HG02870 (cell line): ENCODE data around the gene CERK.

ENCODE experiments used
- ATAC-seq: cut with Tn5 transposase; IDR thresholded peaks from one replicate; pipeline ENCODE4 v1.9.1; 2021; ENCODE audit warnings: mild to moderate bottlenecking, moderate library complexity; ENCODE audit not compliant: unreplicated experiment

The CERK gene

GRCh38 chr22:46679706-46680269 is 58.3 kb downstream of the CERK start:
- no peak for ATAC-seq

- no peak for ATAC-seq
Measured at GRCh38 chr22:46678785-46679700, 59.0 kb downstream of the CERK start.

- no peak for ATAC-seq
Measured at GRCh38 chr22:46678003-46678657, 59.9 kb downstream of the CERK start.

- ATAC-seq, result no peak
Measured at GRCh38 chr22:46677323-46678002, 60.6 kb downstream of the CERK start.

- no peak for ATAC-seq
Measured at GRCh38 chr22:46676881-46677280, 61.2 kb downstream of the CERK start.

GRCh38 chr22:46676479-46676878 is 61.6 kb downstream of the CERK start:
- no peak for ATAC-seq

GRCh38 chr22:46675938-46676337 is 62.1 kb downstream of the CERK start:
- ATAC-seq, result no peak

- ATAC-seq, result no peak
Measured at GRCh38 chr22:46675479-46675878, 62.6 kb downstream of the CERK start.

GRCh38 chr22:46674906-46675305 is 63.1 kb downstream of the CERK start:
- ATAC-seq, result no peak

- no peak for ATAC-seq
Measured at GRCh38 chr22:46674367-46674781, 63.7 kb downstream of the CERK start.

GRCh38 chr22:46673662-46674236 is 64.3 kb downstream of the CERK start:
- ATAC-seq, result no peak

- no peak for ATAC-seq
Measured at GRCh38 chr22:46673205-46673604, 64.8 kb downstream of the CERK start.

- ATAC-seq, result no peak
Measured at GRCh38 chr22:46672731-46673130, 65.3 kb downstream of the CERK start.

- no peak for ATAC-seq
Measured at GRCh38 chr22:46671824-46672432, 66.1 kb downstream of the CERK start.

GRCh38 chr22:46669201-46669600 is 68.9 kb downstream of the CERK start:
- no peak for ATAC-seq

GRCh38 chr22:46668116-46668515 is 69.9 kb downstream of the CERK start:
- no peak for ATAC-seq

GRCh38 chr22:46667245-46667623 is 70.8 kb downstream of the CERK start:
- no peak for ATAC-seq

- ATAC-seq, result no peak
Measured at GRCh38 chr22:46666577-46667244, 71.3 kb downstream of the CERK start.

GRCh38 chr22:46665751-46666280 is 72.2 kb downstream of the CERK start:
- no peak for ATAC-seq
